ENCODE results near the gene PLEKHG4B.
A peak's percentile ranks its signal among the peaks of the same experiment; 100 is the strongest.

Gene PLEKHG4B

DNA sequence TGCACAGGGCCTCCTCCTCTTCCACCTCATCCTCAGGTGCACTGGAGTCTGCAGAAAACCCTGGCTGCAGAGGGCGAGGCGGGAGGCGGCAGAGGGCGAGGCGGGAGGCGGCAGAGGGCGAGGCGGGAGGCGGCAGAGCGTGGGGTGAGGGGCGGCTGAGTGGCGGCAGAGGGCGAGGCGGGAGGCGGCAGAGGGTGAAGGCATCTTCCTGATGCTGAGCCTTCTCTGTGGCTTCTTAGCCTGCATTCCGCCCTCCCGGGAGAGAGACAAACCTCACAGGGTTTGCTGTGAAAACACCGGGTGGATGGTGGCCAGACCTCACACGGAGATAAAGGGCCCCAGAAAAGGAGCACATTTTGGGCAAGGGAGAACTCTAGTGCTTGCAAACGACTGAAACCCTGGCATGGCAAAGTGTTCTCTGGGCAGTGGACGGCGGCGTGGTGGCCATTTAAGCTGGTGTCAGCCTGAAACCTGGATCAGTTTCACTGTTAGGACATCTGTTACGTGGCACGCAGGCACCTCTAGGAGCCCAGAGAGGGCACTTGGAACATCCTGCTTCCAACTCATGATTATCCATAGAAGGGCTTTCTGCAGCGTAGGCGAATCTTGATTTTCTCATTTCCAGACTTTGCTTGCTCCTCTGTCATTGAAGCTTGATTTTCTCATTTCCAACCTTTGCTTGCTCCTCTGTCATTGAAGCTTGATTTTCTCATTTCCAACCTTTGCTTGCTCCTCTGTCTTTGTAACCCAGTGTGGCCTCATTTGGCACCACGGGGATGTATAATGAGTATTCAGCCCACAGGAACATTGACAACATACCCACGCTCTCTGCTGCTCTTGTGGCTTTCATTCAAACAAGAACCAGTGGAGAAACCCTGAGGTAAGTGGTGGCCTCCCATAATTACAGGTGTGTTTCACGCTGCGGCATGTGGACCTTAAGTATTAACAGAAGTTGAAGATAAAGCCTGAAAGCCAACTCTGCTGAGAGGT, 16.3 kb upstream of the PLEKHG4B start:
- DNase-seq = no peak

DNA sequence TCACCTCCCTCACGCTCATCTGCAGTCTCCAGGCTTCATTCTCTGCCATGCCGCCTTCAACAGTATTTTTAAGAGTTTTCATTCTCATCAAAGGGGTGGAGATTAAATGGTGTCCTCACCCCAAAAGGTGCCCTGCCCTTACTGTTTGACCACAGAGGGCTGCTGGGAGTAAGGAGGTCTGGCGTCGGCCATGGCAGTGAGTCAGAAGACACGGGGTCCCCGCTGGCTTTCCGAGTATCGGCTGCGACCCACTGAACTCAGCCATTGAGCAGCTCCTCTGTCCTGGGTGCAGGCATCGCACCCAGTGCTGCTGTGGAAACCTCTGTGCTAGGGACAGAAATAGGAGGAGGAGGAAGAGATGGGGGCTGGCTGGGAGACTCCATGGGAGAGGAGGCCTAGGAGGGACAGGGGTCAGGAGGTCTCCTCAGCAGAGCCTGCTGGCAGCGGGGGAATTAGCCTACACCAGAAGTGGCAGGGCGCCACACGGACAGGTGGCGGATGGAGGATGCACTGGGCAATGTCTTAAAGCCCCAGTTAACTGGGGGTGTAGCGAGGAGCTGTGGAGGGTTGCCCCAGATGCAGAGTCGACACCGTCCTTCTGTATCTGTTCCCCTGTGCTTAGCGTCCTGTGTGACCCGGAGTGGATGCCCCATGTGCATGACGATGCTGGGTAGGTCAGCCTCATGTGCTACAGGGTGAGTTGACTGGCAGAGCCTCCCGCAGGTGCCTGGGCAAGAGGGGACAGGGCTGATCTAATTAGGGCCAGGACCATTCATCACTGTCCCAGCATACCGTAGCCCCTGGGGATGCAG, 15.4 kb upstream of the PLEKHG4B start:
- no peak for DNase-seq

DNA sequence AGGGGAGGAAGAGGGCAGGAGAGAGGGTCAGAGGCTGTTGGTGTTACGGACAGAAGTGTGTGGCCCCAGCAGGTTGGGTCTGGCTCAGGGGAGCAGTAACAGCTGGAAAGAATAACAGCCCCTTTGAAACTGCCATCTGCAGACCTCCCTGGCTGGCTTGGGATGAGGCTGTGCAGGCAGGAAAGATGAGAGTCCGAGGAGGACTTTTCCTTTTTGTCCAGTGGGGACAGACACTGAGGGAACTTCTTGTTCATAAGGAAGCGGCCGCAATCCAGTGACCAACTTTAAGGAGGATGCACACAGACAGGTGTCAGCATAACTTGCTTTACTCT, 14.8 kb upstream of the PLEKHG4B start:
- DNase-seq = no peak

DNA sequence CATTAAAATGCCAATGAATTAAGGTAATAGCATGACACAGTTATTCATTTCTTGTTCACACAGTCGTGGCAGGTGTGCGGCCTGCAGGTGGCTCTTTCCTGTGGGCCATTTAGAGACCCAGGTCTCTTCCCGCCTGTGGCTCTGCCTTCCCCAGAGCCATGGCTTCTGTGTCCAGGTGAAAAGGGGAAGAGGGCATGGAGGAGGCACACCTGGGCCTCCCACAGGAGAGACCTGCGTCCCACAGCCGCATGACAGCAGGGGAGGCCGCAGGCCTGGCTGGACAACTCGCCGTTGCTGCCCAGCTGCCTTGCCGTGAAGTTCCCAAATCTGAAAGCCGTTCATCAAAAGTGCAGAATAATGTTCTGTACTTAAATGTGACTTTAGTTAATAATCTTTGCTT, 14.4 kb upstream of the PLEKHG4B start:
- no peak for DNase-seq

DNA sequence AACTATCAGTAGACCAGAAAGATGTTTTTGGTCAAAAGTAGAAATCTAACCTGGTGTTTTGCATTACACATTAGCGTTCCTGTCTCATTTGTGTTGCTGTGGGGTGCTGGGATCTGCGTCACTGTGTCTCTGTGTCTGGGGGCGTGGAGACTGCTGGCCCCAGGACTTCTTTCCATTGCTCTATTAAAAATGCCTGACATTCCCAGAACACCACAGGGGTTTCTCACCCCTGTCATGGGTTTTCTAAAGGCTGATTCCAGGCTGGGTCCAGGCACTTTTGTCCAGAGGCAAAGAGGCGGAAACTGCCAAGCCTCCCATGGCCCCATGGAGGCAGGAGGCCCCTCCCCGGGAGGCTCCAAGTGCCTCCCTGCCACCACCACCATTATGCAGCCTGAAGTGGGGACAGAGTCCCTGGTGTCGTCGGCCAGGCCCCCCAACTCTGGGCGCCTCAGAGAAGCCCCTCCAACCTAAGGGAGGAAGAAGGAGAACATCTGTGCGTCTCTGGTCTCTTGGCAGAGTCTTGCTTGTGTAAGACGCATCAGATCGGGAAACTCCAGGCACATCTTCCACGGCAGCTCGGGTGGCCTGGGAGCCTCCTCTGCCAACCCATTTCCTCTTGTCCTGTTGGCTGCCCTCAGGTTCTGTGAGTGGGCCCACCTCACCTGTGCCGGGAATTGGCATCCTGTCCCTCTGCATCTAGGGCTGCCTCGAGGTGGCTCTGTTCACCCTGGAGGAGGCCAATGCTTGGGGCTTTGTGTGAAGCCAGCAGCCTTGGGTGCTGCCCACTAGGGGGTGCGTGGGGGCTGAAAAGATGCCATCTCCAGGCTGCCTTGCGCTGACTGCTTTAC, 13.8 kb upstream of the PLEKHG4B start:
- DNase-seq = peak; percentile 42

DNA sequence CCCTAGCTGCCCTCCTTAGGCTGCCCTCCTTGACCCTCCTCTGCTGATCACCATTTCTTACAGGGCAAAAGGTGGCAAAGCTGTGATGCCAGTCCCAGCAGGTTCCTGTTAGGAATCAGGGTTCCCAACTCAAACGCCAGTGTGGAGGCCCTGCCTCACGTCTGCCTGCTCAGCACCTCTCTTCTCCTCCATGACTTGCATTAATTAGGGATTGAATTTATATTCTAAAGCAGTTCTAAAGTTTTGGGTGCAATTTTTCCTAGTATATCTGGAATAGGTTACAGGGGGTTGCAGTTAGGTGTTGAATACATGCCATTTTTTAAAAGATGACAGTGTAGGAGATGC, 13.2 kb upstream of the PLEKHG4B start:
- DNase-seq = no peak

DNA sequence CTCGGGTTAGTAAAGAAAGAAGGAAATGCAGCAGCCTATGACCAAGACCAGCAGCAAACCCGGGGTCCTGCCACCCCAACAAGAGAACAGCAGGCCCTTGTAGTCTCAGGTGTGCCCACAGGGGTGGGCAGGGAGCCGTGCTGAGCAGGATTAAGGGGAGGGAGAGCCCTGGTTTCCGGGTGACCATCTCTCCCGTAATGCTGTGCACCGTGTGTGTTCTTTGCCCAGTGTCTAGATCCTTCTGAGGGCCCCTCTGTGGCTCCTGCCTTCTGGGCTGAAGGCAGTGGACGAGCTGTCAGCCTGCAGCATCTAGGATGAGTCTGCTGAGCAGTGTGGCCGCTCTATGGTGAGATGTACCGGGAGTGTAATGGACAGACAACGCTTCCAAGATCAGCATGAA, 12.7 kb upstream of the PLEKHG4B start:
- no peak for DNase-seq

DNA sequence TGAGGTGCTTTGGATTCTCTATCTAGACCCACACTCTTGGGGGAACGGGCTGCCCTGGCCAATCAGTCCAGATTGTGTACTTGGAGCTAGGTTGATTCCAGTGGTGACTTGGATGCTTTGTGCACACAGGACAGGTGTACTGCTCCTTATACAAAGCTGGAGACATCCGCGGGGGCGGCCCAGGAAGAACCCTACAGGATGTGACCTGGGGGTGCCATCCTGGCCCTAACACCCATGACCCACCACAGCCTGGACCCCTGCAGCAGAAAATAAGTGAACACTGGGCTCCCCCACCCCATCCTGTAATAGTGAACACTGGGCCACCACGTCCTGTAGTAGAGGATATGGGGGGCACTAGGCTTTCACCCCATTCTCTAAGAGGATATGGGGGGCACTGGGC, 12.1 kb upstream of the PLEKHG4B start:
- no peak for DNase-seq

DNA sequence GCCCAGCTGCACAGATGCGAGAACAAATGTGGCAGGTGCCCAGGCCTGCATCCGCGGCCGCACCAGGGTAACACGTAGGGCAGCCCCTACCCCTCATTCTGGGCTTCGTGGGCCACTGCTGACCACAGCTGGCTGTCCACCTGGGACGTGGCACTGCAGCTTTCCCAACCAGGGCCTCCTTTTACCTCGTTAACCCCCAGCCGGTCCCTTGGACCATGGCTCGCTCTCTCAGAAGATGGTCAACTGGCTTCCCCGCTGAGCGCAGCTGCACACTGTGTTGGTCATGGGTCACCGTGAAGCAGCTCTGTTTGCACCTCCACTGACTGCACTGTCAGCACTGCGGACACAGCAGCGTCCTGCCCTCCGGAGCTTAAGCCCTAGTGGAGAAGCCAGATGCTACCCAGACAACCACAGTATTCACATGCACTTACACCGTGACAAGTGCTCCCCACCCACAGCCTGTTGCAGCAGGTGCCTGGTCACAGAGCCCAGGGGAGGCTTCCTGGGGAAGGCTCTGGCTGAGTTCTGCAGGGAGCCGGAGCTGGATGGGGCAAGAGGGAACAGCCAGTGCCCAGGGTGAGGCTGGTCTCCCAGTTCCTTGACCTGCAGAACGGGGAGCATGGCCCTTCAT, 10.5 kb upstream of the PLEKHG4B start:
- no peak for DNase-seq

DNA sequence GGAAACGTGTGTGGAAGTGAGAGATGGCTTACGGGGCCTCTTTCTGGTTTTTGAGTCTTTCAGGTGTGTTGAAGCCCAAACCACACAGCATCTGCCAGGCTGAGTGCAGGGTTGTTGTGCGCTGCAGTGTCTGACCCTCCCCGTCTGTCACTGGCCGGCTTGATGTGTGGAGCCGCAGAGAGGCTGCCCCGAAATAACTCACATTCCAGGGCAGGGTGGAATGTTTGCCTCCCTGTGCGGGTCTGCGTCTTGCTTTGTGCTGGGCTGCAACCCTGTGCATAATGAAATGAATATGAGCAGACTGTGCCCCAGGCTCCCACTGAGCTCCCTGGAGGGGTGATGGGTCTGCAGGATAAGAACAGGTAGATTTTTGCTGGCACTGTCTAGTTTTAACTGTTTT, 9.9 kb upstream of the PLEKHG4B start:
- no peak for DNase-seq

DNA sequence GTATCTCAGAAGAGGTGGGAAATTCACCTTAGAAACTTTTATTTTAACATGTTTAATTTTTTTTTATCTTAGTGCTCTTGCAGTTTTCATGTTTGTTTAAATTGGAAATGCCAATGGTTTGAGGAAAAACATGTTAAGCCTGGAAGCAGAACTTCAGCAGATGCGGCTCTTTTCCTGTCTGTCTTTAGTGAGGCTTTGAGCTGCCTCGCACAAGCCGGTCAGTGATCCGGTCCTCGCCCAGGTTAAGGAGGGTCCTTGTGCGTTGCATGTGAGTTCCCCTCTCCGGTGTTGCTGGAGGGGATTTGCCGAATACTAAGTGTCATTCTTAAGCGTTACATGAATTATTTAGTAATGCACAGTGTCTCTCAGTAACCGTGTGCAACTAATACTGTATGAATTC, 9.4 kb upstream of the PLEKHG4B start:
- no peak for DNase-seq

DNA sequence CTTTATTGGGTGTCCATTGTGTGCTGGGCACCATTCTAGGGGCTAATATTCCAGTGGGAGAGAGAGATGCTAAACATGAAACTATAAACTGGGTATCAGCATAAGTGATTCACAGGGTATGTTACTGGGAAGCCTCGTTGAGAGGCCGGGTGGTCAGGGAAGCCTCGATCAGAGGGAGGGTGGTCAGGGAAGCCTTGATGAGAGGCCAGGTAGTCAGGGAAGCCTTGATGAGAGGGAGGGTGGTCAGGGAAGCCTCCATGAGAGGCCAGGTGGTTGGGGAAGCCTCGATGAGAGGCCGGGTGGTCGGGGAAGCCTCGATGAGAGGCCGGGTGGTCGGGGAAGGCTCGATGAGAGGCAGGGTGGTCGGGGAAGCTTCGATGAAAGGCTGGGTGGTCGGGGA, 8.9 kb upstream of the PLEKHG4B start:
- no peak for DNase-seq

DNA sequence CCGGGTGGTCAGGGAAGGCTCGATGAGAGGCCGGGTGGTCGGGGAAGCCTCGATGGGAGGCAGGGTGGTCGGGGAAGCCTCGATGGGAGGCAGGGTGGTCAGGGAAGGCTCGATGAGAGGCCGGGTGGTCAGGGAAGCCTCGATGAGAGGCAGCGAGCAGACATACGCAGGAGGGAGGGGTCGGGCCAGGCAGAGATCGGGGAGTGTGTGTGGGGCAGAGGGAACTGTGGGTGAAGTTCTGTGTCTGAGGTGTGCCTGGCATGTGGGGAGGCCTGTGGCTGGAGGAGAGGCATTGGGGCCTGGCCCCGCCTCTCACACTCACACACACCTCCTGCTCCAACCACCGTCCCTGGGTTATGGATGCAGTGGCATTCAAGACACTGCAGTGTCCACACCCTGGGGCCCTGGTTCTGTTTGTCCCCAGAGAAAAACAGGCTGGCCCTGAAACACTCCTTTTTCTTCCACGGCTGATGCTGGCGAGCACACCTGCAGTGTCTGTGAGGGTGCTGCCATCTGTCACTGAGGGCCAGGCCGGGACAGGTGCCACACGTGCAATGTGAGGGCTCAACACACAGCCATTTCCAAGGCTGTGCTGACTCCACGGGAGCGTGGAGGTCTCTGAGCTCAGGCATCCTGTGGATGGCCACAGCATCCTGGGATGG, 6.5 kb upstream of the PLEKHG4B start:
- DNase-seq = no peak

DNA sequence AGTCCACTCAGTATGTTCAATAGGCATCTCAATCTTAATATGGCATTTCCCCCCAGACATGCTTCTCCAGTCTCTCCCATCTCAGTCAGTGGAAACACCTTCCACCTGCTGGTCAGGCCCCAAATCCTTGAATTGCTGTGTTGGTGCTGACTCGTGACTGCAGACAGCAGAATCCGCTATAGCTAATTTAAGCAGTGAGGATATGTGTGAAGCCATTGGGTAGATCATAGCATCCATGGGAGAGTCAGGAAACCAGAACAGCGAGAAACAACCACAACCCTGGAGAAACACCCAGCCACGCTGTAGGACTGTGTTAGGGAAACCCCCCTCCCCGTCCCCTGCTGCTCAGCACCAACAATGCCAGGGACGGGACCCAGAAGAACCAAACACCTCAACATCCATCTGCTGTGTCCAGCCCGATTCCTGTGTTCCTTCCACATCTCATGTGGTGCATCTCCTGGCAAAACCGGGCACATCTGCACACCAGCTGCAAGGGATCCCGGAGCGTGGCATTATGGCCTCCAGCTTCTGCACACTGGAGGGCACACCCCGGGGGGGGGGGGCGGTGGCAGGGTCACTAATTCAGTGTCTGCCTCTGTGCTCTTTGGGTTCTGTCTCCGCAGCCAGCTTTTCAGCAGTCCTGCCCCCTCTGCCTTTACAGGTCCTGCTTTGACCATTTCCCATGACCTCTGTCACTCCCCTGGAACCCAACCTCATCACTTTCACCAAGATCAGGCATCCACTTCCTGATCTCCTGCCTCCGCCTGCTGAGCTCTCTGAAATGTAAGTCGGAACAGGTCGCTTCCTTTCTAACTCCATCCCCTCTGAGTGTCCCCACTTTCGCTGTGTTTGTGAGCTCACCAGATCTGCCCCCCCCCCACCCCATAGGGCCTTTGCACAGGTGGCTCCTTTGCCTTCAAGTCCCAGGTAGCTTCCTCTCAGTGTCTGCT, 2.4 kb upstream of the PLEKHG4B start:
- DNase-seq = no peak

DNA sequence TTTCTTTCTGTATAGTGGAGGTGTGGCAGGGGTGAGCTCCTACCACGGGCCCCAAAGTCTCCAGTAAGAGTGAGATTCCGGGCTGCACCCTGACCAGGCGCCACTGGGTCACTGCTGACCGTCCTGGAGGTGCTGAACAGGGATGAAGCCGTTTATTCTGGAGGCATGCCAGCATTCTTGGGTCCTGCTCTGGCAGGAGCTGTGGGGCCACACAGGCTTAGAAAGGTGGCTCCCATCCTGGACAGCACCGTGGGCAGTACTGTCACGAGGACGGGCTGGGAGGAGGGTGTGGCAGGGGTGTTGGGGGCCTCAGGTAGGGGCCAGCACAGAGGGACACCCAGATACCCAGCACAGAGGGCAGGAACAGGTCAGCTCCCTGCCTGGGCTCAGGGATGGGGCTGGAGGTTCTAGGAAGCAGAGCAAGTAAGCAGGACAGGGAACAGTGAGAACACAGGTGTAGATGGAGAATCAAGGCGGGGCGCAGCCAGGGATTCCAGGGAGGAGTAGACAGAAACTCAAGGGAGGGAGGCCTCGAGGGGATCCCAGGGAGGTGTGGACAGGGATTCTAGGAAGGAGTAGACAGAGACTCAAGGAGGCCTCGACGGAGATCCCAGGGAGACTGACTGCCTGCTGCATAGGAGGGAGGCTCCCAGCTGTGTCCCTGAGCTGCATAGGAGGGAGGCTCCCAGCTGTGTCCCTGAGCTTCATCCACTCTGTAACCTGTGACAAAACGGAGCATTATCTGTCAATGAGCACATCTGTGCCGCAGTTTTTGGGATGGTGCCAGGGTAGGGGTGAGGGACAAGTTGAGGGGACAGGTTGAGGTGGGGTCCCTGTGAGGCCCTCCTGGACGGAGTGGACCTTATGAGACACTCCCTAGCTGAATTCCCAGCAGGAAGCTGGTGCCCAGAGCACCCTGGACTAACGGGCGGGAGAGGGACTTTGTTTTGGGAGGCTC, 1.1 kb upstream of the PLEKHG4B start:
- DNase-seq = no peak

DNA sequence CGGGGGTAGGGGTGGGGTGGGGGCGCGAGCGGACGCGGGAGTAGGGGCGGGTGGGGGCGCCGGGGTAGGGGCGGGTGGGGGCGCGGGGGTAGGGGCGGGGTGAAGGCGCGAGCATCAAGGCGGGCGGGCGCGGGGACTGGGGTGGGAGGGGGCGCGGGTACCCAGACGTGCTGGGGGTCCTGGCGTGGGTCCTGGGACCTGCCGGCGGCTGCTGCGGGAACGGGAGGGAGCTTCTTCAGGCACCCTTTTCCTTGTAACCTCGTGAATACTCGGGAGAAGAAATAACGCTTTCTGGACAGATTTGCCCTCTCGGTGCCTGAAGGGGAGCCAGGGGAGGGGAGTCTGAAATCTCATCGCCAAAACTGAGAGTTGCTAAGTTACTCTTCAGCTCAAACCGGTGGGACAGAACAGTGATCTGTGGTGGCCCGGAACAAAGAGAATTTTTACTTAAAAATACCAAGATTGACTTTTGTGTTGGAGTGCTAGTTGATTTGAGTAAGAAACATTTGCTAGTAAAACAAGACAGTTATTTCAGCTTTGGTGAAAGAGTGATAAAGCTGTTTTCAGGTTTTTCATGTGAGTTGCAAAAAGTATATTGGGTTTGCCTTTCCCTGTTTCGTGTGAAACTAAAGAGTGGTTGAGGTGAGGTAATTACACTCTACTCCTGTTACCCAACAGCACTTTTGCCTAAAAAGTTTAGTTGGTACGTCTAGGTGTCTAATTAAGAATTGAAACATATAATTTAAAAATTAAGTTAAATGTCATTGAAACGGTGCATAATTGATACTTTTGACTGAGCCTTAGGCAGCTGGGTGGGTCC, 643 bp downstream of the PLEKHG4B start:
- no peak for DNase-seq

DNA sequence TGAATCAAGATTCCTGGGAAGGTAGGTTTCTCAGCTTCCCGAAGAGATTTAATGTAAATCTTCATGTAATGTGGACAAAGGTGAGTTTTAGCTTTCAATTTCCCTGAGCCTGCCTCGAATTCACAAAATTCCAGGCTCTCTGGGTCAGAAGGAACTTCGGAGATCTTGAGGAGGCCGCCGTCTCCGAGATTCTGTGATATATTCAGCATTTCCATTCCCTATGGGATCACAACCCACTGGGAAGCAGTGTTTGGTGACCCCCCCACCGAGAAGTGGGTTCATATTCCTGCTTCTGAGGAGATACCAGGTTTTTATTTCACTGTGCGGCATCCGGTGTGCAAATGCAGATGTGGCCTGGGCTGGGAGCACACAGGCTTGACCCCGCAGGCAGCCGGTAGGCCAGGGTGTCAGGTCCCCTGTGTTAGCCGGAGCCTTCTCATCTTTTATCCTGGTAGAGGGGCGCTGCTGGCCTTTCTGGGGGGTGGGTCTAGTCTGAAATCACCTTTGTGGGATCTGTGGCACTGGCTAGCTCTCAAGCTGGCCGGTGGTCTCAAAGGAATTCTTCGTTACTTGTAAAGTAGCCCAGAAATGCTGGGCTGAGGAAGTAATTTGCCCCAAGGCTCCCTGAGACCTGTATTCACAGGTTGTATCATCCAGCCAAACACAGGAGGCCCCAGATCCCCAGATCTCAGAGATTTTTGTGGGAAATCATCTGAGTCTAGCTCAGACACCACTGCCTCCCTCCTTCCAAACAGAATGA, 1.4 kb downstream of the PLEKHG4B start:
- no peak for DNase-seq

All from NCI-H1436 treated with DMSO at 0.1 percent for 48 hours (cell line).